ENCODE data around the gene UQCRC2.

DNA sequence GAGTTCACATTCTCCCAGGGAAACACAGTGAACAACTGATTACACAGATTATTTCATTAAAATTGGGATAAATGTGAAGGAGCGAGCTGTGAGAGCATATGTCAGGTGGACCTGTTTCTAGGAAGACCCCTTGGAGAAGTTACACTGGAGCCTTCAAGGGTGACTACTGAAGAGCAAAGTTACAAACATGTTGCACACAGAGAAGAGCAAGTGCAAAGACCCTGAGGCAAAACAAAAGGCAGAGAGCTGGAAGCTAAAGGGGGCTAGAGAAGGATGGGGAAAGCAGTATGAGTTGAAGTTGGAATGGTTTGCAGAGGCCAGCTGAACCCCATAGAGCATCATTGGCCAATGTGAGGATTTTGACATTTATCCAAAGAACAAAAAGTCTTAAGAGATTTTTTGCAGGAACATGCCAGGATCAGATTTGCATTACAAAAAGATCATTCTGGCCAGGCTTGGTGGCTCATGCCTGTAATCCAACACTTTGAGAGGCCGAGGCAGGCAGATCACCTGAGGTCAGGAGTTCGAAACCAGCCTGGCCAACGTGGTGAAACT is 33.6 kb downstream of the UQCRC2 start:
- TF ChIP-seq POLR2A (IDR thresholded peaks at IDR 0.05), result no peak
- TF ChIP-seq, protein P1, sequence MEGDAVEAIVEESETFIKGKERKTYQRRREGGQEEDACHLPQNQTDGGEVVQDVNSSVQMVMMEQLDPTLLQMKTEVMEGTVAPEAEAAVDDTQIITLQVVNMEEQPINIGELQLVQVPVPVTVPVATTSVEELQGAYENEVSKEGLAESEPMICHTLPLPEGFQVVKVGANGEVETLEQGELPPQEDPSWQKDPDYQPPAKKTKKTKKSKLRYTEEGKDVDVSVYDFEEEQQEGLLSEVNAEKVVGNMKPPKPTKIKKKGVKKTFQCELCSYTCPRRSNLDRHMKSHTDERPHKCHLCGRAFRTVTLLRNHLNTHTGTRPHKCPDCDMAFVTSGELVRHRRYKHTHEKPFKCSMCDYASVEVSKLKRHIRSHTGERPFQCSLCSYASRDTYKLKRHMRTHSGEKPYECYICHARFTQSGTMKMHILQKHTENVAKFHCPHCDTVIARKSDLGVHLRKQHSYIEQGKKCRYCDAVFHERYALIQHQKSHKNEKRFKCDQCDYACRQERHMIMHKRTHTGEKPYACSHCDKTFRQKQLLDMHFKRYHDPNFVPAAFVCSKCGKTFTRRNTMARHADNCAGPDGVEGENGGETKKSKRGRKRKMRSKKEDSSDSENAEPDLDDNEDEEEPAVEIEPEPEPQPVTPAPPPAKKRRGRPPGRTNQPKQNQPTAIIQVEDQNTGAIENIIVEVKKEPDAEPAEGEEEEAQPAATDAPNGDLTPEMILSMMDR (IDR thresholded peaks at IDR 0.05), result no peak

Data from testis (tissue), 2 donors.